Caki2 (cell line): ENCODE results near the gene TMEM219. TPM values are rescaled to one million over a fixed set of nuclear protein-coding genes. Genes with fewer than 3 reads are reported as not detected.
A peak's percentile ranks its signal among the peaks of the same experiment; 100 is the strongest.

Experiments
- DNase-seq: peaks from one replicate; pipeline ENCODE4 v3.0.0-alpha.2; 2015; ENCODE audit warnings: low read depth
- in situ Hi-C: cut with HindIII; loops from 2 replicates; pipeline ENCODE4 v1.10.0; 2016; ENCODE audit warnings: low sequenced_read_pairs, low pct_unique_long_range_greater_than_20kb, mixed read lengths
- total RNA-seq: library from RNA; depleted of rRNA; stranded (reverse); fragments of >200 nt; shearing (Covaris generic); gene quantifications from 2 replicates; pipeline ENCODE4 v1.2.3, GENCODE V29; 2014; ENCODE audit warnings: low replicate concordance

TMEM219 gene
- total RNA-seq, 1 experiment from 2014 or later, result 252 TPM

DNA sequence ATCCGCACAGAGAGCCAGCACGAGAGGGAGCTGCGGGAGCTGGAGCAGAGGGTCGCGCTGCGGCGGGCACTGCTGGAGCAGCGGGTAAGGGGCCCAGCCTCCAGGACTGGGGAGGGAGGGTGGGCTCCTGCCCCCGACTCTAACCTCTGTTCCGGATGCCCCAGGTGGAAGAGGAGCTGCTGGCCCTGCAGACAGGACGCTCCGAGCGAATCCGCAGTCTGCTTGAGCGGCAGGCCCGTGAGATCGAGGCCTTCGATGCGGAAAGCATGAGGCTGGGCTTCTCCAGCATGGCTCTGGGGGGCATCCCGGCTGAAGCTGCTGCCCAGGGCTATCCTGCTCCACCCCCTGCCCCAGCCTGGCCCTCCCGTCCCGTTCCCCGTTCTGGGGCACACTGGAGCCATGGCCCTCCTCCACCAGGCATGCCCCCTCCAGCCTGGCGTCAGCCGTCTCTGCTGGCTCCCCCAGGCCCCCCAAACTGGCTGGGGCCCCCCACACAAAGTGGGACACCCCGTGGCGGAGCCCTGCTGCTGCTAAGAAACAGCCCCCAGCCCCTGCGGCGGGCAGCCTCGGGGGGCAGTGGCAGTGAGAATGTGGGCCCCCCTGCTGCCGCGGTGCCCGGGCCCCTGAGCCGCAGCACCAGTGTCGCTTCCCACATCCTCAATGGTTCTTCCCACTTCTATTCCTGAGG, 29.1 kb downstream of the TMEM219 start:
- in situ Hi-C loops, result no loop called here

DNA sequence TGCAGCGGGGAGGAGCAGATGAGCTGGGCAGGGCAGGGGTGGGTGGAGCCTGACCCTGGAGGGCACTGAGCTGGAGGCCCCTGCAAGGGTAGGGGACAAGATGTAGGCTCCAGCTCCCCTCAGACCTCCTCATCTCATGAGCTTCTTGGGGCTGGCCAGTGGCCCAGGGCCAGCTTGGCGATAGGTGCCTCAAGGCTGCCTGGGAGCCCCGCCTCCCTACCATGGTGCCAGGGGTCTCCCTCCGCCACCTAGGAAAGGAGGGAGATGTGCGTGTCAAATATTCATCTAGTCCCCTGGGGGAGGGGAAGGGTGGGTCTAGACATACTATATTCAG, 29.7 kb downstream of the TMEM219 start:
- in situ Hi-C loops, result no loop called here
- DNase-seq, result no peak

More for the DNA sequence above, 29.1 kb downstream of the TMEM219 start:
- no peak for DNase-seq

DNA sequence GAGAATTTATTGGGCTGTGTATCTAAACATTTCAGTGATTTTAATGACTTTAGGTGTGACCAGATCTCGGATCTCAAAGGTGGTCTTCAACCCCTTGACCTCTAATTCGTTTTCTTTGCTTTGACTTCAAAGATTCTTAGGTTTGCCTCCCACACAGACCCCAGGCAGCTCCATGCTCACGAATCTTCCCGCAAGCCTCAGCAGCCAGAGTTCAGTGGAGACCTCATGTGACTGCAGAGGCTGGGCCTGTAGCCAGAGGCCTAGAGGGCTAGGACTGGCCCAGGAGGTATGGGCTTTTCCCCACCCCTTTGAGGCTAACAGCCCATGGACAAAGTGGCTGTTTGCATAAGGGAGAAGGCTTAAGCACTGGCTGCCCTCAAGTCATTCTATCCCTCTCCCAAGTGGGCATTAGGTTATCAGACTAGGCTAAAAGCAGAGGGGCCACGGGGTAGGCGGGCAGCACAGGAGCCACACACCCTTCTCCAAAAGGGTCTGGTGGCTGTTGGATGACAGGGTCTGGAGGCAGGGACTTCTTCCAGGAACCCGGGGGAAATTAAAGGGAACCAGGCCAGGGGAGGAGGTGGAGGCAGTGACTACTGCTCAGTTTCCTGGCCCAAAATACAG, 30.6 kb downstream of the TMEM219 start:
- DNase-seq, result peak; percentile 19
- in situ Hi-C loops, result no loop called here

DNA sequence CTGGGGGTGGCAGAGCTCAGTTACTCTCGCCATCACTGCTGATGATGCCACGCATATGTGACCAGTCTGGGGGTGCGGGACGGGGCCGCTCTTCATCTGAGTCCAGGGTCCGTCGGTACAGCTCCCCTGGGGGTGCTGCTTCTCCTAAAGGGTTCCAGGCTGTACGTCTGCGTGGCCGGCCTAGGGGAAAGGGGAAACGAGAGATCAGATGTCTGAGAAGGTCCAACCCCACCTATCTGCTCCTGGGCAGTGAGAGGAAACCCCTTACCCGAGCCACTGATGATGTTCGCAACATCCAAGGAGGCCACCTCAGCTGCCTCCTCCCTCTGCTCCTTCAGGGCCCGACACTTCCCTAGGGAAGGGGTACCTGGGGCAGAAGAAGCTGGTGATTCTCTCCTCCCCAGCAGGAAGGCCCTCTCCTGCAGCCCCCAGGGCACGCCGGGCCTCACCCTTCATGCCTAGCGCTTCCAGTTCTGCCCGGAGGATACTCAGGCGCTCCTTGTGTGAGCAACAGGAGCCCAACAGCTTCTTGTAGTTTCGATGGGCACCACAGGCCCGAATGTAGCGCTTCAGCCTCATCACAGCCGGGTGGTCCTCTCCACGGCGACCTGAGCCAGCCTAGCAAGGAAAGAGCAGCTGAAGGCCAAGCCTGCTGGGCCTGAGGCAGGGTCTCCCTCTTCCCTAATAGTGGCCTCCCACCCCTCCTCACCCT, 31.5 kb downstream of the TMEM219 start:
- DNase-seq, result no peak
- in situ Hi-C loops, result no loop called here

DNA sequence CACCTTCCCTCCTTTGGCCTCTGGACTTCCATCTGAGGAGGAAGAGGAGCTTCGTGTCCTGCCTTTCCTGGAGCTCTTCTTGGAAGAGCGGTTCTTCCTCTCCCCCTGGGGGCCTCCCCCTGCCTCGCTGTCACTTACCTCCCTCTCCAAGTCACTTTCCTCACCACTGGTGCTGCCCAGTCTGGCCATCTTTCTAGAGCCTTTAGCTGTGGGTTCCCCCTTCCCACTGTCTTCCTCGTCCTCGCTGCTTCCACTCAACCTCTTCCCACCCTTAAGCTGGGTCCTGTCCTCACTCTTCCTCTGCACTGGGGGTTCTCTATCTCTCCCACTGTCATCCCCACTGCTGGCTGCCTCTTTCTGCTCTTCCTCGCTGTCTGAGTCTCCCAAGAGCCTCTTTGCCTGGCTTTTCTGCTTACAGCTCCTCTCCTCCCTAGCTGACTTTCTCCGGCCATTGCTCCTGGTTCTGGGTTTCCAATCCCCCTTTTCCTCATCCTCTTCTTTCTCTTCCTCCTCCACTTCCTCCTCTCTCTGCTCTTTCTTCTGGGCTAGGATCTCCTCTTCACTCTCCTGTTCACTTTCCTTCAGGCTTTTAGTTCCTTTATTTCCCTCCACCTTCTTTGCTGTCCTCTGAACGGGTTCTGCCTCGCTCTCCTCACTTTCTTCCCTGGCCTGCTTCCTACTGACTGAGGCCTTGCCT, 32.2 kb downstream of the TMEM219 start:
- in situ Hi-C loops, result no loop called here

DNA sequence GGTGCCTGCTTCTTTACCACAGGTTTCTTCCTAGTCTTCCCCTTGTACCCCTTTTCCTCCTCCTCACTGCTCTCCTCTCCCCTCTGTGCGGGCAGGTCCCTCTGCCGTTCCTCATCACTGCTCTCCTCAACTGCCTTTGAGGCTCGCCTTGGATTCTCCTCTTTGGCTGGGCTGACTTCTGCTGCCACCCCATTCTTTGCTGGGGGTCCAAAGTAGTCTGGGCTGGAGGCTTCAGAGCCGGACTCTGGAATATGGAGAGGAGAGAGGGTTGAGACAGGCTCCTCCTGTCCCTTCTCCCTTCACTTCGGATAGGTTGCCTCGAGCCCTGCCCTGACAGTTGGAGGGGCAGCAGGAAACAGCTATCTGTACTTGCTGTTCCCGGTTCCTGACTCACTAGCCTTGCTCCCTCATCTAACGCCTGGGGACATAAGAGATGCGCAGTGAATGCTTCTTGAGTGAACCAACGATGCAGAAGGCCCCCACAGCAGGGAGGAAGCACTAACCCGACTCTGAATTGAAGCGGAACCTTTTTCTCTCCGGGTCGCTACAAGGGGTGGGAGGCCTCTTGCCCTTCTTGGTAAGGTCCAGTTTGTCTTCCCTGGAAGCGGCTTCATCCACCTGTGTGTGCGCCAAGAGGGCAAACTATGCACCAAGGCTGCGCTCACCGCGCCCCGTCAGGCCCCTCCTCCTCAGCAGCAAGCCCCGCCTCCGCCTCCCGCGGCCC, 32.9 kb downstream of the TMEM219 start:
- in situ Hi-C loops, result no loop called here
- no peak for DNase-seq

More for the DNA sequence above, 32.2 kb downstream of the TMEM219 start:
- DNase-seq, result no peak

DNA sequence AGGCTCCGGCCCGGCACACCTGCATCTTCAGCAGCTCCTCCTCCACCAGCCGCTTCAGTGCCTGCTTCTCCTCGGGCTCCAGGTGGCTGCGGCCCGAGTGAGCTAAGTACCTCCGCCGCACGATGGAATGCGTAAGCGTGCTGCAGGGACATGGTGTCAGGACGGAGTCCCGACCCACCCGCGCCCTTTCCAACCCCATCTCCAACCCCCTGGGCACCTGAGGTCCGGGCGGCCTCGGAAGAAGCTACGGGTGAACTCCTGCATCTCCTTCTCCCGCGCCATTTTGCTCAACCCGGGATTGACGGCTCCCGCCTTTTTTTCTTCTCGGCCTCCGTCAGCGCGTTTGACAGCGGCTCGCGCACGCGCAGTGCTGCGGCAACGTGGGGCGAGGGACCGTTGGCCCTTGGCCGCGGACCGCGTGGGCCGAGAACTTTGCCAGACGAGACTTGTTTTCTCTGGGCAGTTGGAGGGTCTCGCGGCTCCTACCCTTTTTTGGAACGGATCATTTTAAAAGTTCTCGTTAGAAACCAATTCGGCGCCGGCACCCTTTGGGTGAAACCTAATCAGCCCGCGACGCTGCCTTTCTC, 33.5 kb downstream of the TMEM219 start, which contains the start of gene HIRIP3:
TSS of gene HIRIP3 (minus strand) at position 294 of the 587 bp plus-strand sequence. CDS start at position 282, 12 bp downstream.
- in situ Hi-C loops, result no loop called here

DNA sequence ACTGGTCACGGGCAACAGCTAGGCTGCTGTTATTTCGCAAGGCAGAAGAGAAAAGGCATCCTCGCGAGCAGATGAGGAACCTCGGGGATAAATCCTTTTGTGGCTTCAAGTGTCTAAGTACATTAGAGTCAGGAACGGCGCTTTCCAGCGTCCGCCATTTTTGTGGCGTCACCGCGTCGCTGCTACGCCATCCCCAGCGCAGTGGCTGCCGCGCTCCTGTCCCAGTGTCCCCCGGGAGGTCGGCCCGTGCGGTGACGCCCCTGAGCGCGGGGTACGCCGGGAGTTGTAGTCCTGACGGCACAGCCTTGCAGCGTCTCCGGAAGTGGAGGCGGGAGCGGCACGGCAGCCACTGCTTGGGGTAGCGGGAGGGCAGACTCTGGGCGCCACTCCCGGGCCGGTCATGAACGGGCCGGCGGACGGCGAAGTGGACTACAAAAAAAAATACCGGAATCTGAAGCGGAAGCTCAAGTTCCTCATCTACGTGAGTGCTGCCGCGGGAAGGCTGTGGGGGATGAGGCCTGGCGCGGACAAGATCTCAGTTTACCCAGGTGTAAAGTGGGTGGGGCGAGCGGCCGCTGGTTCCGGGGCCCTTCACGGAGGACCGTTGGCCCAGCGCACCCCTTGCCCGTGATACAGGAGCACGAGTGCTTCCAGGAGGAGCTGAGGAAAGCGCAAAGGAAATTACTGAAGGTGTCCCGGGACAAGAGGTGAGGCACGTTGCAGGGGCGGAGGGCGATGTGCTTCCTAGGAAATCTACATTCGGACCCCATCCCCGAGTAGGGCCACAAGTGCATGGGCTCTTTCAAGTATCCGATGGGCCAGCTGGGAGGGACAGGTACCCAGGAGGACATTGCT, 34.3 kb downstream of the TMEM219 start, which contains the start of gene INO80E:
TSS of gene INO80E (plus strand) at position 331 of the 855 bp plus-strand sequence. CDS start at position 401, 70 bp downstream.
- in situ Hi-C loops, result no loop called here
- peak; percentile 94 for DNase-seq

More for the DNA sequence above, 33.5 kb downstream of the TMEM219 start, which contains the start of gene HIRIP3:
- peak; percentile 86 for DNase-seq

DNA sequence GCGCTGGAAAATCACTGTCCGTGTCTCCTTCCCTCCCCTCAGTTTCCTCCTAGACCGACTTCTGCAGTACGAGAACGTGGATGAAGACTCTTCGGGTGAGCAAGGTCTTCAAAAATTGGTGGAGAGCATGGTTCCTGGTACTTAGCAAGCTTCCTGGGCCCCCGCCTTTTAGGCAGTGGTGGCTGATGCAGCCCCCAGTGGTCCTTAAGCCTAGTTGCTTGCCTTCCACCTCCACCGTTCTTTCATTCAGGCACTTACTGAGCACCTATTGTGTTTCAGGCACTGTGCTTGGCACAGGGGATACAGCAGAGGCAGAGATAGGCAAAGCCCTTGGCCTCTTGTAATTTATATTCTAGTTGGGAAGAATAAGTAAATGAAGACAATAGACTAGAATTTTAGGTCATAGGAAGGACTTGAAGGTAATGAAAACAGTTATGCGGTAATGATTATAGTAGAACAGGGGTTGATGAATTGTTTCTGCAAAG, 34.9 kb downstream of the TMEM219 start:
- no peak for DNase-seq
- in situ Hi-C loops, result no loop called here

DNA sequence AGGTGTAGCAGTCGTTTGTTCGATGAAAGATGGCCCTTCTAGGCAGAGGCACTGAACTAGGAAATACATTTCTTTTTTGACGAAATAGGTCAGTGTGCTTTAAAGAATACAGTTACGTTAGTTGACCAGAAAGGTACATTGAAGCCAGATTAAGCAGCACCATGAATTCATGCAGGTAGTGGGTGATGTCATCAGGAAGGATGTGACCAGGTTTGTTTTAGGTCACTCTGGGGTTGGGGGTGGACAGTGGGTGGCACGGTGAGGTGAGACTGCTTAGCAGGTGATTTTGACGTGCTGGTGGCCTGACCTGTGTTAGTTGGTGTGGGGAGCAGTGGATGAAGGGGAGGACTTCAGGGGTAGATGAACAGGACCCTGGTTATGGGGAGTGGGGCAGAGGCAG, 37.7 kb downstream of the TMEM219 start:
- no peak for DNase-seq
- in situ Hi-C loops, result no loop called here

DNA sequence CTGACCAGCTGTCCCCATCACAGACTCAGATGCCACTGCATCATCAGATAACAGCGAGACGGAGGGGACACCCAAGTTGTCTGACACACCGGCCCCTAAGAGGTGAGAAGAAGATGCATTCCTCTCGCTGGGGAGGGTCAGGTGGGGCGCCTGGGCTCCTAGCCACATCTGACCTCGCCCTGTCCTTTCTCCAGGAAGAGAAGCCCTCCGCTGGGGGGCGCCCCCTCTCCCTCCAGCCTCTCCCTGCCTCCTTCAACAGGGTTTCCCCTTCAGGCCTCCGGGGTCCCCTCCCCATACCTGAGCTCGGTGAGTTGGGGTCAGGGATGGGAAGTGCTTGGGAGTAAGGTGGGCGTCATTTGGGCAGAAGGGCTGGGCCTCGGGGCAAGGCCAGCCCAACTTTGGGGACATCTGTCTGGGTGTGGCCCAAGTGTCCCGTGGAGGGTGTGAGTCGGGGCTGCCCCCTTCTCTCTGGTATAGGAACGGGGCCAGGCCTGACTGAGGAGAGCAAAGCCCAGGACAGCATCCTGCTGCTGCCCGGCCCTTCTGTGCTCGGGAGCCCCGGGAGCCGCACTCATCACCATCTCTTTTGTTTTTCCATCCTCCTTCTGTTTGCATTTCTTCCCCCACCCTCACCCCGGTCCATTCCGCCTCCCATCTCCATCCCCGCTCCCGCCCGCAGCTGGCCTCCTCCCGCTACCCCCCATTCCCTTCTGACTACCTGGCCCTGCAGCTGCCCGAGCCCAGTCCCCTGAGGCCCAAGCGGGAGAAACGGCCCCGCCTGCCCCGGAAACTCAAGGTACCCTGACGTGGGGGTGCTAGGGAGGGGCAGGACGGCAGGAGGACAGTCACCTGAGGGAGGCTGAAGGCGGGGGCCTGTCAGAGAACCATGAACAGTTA, 39.1 kb downstream of the TMEM219 start:
- DNase-seq, result no peak
- in situ Hi-C loops, result no loop called here

DNA sequence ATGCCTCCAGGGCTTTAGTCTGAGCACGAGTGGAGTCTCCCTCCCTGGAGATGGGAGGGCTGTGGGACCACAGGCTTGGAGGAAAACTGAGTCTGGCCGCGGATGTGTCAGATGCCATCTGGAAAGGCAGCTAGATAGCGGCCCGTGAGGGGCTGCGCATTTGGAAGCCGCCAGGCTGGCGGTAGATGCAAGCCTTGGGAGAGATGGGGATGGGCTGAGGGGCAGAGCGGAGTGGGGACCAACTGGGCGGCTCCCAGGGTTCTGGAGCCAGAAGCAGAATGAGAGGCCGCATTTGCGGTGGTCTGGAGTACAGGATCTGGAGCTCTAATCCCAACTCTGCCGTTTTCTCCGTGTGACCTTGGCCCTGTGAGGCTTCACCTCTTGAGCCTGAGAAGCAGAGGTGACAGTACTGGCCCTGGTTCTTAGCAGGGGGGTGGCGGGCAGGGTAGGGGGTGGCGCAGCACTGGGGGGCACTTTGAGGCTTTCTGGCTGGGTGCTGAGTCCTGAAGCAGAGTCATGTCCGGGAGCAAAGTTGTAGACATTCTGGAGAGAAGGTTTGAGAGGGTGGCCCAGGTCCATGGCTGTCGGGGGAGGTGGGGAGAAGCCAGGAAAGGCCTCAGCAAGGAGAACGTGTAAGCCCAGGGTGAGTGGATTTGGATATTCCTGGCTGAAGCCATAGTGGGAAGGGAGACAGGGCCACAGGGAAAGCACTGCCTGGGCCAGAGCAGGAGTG, 40.9 kb downstream of the TMEM219 start:
- no peak for DNase-seq
- in situ Hi-C loops, result no loop called here

DNA sequence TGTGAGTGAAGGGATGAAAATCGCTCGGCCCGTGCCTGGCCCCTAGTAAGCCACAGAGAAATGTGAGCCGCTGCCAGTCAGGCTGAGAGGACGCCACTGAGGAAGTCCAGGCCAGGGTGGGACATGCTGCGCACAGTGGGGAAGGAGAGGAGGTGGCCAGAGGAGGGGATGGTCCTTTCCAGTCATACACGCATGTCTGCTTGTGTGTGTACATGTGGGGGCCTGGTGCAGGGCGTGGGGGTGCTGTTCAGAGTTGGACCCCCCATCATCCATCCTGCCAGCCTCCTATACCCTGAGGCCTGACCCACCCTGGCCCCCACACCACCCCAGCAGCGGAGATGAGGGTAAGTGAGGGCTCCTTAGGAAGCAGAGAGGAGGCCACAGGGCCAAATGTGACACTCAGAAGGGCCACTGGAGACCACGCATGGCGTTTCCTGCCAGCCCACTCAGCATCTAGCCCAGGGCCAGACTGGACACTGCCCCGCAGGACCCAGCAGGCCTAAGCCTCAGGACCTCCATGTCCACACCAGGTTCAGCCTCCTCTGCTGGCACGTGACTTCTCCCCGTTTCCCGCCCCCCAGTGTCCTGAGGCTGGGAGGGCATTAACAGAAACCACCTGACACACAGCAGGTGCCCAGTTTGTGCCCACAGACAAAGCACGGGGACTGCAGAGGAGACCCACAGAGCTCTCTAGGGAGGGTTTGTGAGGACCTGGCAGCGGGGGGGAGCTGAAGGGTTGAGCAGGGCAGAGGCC, 42.0 kb downstream of the TMEM219 start:
- in situ Hi-C loops, result no loop called here

DNA sequence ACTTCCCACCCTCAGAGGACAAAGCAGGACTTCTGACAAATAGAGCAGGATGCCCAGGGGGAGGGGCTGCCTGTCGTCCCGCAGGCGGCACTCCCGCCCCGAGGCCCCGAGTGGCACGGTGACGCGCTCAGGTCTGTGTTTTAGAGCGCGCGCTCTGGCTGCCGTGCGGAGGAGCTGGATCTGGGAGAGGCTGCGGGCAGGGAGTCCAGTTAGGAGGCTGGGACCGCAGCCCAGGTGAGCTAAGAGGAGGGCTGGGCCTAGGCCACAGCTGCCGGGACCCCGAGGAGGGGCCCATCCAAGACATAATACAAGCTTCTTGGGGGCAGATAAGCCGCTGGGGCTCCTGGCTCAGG, 42.5 kb downstream of the TMEM219 start:
- in situ Hi-C loops, result no loop called here
- DNase-seq, result no peak

More for the DNA sequence above, 42.0 kb downstream of the TMEM219 start:
- DNase-seq, result no peak

DNA sequence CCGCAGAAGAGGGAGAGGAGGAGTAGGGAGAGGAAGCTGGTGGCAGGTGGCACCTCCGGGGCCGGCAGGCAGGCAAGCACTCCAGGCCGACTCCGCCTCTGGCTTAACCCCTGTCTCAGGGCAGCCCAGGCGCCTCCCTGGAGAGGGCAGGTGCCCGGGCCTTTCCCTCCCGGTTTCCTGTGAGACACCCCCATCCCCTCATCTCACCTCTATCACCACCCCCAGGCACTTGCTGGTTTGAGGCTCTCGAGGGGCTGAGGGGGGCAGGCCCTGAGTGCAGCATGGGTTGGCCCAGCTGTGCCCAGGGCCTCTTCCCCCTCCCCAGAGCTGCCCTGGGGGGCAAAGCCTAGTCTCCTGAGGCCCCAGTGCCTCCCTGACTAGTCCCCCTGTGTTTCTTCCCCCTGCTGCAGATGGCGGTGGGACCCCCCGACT, 42.9 kb downstream of the TMEM219 start:
- in situ Hi-C loops, result no loop called here
- DNase-seq, result no peak
